Measurements from ENCODE around the gene PHAF1. TPM values are rescaled to one million over a fixed set of nuclear protein-coding genes. Genes with fewer than 3 reads are reported as not detected.

Gene PHAF1
- polyA plus RNA-seq, 2 donors = 8.8 to 9.9 TPM

DNA sequence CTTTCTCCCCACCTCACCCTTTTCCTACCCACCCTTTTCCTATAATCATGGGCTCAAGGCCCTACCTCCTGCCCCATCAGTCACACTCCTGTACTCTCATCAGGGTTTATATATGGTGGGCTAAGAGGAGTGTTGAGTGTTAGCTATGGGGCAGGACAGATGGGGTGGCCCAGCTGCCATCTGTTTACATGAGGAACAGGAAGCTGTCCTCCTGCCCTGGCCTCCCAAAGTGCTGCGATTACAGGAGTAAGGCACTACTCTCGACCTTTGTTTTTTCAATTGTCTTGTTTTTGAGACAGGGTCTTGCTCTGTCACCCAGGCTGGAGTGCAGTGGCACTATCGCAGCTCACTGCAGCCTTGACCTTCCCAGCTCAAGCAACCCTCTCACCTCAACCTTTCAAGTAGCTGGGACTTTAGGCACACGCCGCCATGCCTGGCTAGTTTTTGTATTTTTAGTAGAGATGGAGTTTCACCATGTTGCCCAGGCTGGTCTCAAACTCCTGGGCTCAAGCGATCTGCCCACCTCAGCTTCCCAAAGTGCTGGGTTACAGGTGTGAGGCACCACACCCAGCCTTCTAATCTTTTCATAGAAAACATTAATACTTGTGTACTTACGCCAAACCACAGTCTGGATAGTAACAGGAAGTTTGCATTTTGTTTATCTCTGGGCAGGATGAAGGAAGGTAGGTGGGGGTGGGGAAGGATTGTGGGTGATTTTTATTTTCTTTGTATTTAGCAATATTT is 48.3 kb downstream of the PHAF1 start:
- H3K36me3 ChIP-seq (ENCODE audit: control insufficient read depth in 2 of 2, insufficient read depth in 2 of 2, low read length in 1 of 2) = no peaks in the 10 kb centered on the region
- H3K27me3 ChIP-seq (ENCODE audit: control insufficient read depth in 1 of 2, insufficient read depth in 2 of 2, low read length in 2 of 2) = no peaks in the 10 kb centered on the region
- H3K4me3 ChIP-seq (ENCODE audit: low read depth in 1 of 2, low read length in 2 of 2) = no peak overlapping the region
- peak overlapping the region in 1 of 2 donors; percentile 24 for H3K27ac ChIP-seq (ENCODE audit: low read depth in 2 of 2, low read length in 1 of 2)
- H3K4me1 ChIP-seq (ENCODE audit: control insufficient read depth in 2 of 2, insufficient read depth in 2 of 2, low read length in 1 of 2) = peaks cover 0 to 31% of the 10 kb centered on the region in 2 donors
- no peaks in the 10 kb centered on the region for H3K9me3 ChIP-seq (ENCODE audit: control insufficient read depth in 2 of 2, insufficient read depth in 1 of 2, low read depth in 1 of 2, low read length in 1 of 2)
- 68 to 71% methylated on average over 7 of the region's 7 CpGs for WGBS, 2 donors

DNA sequence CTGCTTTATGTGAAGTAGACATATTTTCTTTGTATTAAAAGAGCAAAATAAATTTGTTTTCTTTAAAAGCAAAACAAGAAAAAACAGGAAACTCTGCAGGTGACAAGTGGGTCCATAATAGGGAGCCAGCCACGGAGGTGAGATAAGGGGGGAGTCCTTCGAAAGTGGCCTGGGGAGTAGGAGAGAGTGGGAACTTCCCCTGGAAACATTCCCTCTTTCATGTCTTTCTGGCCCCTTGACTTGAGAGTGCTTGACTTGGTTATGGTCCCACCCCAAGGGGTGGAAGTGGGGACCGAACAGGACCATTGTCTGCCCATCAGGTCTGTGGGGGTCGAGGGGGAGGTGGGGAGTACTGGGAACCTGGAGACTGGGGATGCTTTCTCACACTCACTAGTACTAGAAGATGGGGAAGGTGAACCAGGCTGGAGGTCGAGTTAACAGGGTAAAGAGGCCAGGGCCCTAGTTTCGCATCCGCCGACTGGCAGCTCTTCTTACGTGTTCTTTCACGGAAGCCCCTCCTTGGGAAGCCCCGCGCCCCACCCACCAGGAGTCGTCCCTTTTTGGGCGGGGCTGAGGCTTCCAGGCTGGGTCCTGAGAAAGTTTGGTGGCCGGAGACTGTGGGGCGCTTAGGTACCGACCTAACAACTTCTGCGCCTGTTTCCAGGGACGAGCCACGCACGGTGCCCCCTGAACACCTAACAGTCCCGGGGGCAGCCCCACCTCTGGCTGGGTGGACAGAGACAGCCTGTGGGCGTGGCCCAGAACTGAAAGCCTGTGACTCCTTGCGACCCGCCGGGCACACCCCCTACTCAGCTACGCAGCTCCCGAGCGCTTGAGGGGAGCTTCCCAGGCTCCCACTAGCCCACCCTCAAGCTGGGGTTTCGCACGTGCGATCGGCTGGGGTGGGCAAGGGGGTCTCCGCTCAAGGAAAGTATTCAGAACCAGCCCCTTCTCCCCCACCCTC is 49.2 kb downstream of the PHAF1 start:
- H3K27ac ChIP-seq (ENCODE audit: low read depth in 2 of 2, low read length in 1 of 2) = peak overlapping the region; percentile 83 to 88
- WGBS, 2 donors = 2 to 4% methylated on average over 34 of the region's 34 CpGs
- H3K36me3 ChIP-seq (ENCODE audit: control insufficient read depth in 2 of 2, insufficient read depth in 2 of 2, low read length in 1 of 2) = no peaks in the 10 kb centered on the region
- H3K4me1 ChIP-seq (ENCODE audit: control insufficient read depth in 2 of 2, insufficient read depth in 2 of 2, low read length in 1 of 2) = peaks cover 3 to 39% of the 10 kb centered on the region in 2 donors
- H3K9me3 ChIP-seq (ENCODE audit: control insufficient read depth in 2 of 2, insufficient read depth in 1 of 2, low read depth in 1 of 2, low read length in 1 of 2) = no peaks in the 10 kb centered on the region
- H3K27me3 ChIP-seq (ENCODE audit: control insufficient read depth in 1 of 2, insufficient read depth in 2 of 2, low read length in 2 of 2) = no peaks in the 10 kb centered on the region
- peak overlapping the region; percentile 83 to 90 for H3K4me3 ChIP-seq (ENCODE audit: low read depth in 1 of 2, low read length in 2 of 2)

DNA sequence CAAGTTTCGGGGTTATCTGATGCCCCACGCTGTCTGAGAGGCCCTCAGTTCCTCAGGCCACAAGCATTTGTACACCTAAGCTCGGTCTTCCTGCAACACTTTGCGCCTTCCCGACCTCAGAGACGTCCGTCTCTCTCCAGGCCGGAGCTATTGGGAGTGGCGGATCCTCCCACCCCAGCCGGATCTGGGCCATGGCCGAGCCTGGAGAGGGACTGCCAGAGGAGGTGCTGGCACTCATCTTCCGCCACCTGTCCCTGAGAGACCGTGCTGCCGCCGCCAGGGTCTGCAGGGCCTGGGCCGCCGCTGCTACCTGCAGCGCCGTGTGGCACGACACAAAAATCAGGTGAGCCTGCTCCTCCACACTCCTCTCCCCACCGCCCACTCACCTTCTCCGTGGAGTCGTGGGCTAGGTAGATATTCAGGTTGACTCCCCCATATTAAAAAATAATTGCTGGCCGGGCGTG is 51.9 kb downstream of the PHAF1 start:
- H3K27ac ChIP-seq (ENCODE audit: low read depth in 2 of 2, low read length in 1 of 2) = no peak overlapping the region
- WGBS, 2 donors = 45 to 62% methylated on average over 23 to 25 of the region's 25 CpGs
- H3K4me3 ChIP-seq (ENCODE audit: low read depth in 1 of 2, low read length in 2 of 2) = peak overlapping the region in 1 of 2 donors; percentile 90

DNA sequence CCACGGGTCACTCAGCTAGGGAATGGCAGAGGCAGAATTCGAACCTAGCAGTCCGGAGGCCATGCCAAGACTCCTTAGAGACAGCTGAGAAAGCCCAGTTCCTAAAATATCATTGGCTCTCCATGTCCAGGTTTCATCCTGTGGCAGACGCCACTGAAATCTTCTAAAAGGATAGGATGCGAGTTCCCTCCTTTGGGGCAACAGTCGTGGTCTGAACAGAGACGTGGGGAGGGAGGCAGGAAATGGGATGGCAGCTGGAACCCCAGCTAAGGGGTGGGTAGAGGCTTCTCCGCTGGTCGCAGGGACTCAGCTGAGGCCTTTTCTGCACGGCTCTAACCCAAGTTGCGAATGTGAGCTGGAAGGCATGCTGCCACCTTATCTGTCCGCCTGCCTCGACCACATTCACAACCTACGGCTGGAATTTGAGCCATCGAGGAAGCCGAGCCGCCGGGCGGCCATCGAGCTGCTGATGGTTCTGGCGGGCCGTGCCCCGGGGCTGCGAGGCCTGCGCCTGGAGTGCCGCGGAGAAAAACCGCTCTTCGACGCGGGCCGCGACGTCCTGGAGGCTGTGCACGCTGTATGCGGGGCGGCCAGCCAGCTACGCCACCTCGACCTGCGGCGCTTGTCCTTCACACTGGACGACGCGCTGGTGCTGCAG is 52.9 kb downstream of the PHAF1 start:
- WGBS, 2 donors = 31 to 32% methylated on average over 44 of the region's 44 CpGs
- Histone ChIP-seq H3K4me1 (ENCODE audit: control insufficient read depth in 2 of 2, insufficient read depth in 2 of 2, low read length in 1 of 2) (peaks cover 12 to 37% of the 10 kb centered on the region in 2 donors), H3K27ac (ENCODE audit: low read depth in 2 of 2, low read length in 1 of 2) (peak overlapping the region; percentile 26 to 79), H3K27me3 (ENCODE audit: control insufficient read depth in 1 of 2, insufficient read depth in 2 of 2, low read length in 2 of 2) (no peaks in the 10 kb centered on the region), H3K9me3 (ENCODE audit: control insufficient read depth in 2 of 2, insufficient read depth in 1 of 2, low read depth in 1 of 2, low read length in 1 of 2) (no peaks in the 10 kb centered on the region), H3K36me3 (ENCODE audit: control insufficient read depth in 2 of 2, insufficient read depth in 2 of 2, low read length in 1 of 2) (no peaks in the 10 kb centered on the region), H3K4me3 (ENCODE audit: low read depth in 1 of 2, low read length in 2 of 2) (peak overlapping the region; percentile 33 to 42)

More for the DNA sequence above, 51.9 kb downstream of the PHAF1 start:
- Histone ChIP-seq H3K4me1 (ENCODE audit: control insufficient read depth in 2 of 2, insufficient read depth in 2 of 2, low read length in 1 of 2) (peaks cover 12 to 37% of the 10 kb centered on the region in 2 donors), H3K27me3 (ENCODE audit: control insufficient read depth in 1 of 2, insufficient read depth in 2 of 2, low read length in 2 of 2) (no peaks in the 10 kb centered on the region), H3K9me3 (ENCODE audit: control insufficient read depth in 2 of 2, insufficient read depth in 1 of 2, low read depth in 1 of 2, low read length in 1 of 2) (no peaks in the 10 kb centered on the region), H3K36me3 (ENCODE audit: control insufficient read depth in 2 of 2, insufficient read depth in 2 of 2, low read length in 1 of 2) (no peaks in the 10 kb centered on the region)

DNA sequence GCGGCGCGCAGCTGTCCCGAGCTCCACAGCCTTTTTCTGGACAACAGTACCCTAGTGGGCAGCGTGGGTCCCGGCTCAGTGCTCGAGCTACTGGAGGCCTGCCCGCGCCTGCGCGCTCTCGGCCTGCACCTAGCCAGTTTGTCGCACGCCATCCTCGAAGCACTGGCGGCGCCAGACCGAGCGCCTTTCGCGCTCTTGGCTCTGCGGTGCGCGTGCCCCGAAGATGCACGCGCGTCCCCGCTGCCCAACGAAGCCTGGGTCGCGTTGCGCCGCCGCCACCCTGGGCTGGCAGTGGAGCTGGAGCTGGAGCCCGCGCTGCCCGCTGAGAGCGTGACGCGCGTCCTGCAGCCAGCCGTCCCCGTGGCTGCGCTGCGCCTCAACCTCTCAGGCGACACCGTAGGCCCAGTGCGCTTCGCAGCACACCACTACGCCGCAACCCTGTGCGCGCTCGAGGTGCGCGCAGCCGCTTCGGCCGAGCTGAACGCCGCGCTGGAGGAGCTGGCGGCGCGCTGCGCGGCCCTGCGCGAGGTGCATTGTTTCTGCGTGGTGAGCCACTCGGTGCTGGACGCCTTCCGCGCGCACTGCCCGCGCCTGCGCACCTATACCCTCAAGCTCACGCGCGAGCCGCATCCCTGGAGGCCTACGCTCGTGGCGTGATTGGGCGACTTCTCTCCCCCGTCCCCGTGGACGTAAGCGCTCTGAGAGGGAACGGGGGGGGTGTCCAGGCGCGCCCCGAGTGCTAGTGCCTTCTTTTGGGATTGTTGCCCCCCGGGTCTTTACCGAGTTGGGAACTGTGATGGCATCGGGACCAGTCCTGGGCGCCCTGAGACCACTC is 53.6 kb downstream of the PHAF1 start:
- Histone ChIP-seq H3K27ac (ENCODE audit: low read depth in 2 of 2, low read length in 1 of 2) (peak overlapping the region; percentile 26 to 79), H3K9me3 (ENCODE audit: control insufficient read depth in 2 of 2, insufficient read depth in 1 of 2, low read depth in 1 of 2, low read length in 1 of 2) (no peaks in the 10 kb centered on the region), H3K36me3 (ENCODE audit: control insufficient read depth in 2 of 2, insufficient read depth in 2 of 2, low read length in 1 of 2) (no peaks in the 10 kb centered on the region), H3K27me3 (ENCODE audit: control insufficient read depth in 1 of 2, insufficient read depth in 2 of 2, low read length in 2 of 2) (no peaks in the 10 kb centered on the region), H3K4me1 (ENCODE audit: control insufficient read depth in 2 of 2, insufficient read depth in 2 of 2, low read length in 1 of 2) (peaks cover 12 to 33% of the 10 kb centered on the region in 2 donors), H3K4me3 (ENCODE audit: low read depth in 1 of 2, low read length in 2 of 2) (peak overlapping the region; percentile 33 to 42)
- 2 to 19% methylated on average over 89 to 99 of the region's 99 CpGs for WGBS, 2 donors

DNA sequence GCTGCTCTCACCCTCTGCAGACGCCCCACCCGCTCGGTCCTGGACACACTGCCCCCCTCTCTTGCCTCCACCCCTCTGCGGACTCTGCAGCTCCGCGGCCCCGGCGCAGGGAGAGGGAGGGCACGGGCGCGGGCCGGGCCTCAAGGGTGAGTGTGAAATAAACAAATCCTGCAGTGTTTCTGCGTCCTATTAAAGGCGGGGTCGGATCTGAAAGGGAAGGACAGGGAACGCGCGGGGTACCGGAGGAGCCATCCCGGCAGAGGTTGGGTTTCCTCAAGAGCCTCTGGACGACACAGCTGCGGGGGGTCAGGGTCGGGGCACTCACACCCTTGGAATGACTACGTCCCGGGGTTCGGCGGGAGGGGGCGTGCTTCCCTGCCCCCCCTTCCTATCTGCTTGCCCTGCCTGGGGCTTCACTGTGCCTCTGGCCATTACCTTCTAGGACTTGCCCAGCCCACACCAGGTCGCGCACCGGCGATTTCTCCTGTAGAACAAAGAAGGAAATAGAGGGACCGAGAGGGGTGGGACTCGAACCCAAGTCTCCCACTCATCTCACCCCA is 54.3 kb downstream of the PHAF1 start:
- Histone ChIP-seq H3K36me3 (ENCODE audit: control insufficient read depth in 2 of 2, insufficient read depth in 2 of 2, low read length in 1 of 2) (peaks cover 0 to 3% of the 10 kb centered on the region in 2 donors), H3K4me3 (ENCODE audit: low read depth in 1 of 2, low read length in 2 of 2) (peak overlapping the region; percentile 33 to 42), H3K9me3 (ENCODE audit: control insufficient read depth in 2 of 2, insufficient read depth in 1 of 2, low read depth in 1 of 2, low read length in 1 of 2) (no peaks in the 10 kb centered on the region), H3K27ac (ENCODE audit: low read depth in 2 of 2, low read length in 1 of 2) (peak overlapping the region; percentile 65 to 79), H3K27me3 (ENCODE audit: control insufficient read depth in 1 of 2, insufficient read depth in 2 of 2, low read length in 2 of 2) (no peaks in the 10 kb centered on the region), H3K4me1 (ENCODE audit: control insufficient read depth in 2 of 2, insufficient read depth in 2 of 2, low read length in 1 of 2) (peaks cover 12 to 30% of the 10 kb centered on the region in 2 donors)
- WGBS, 2 donors = 2 to 3% methylated on average over 27 to 34 of the region's 34 CpGs

DNA sequence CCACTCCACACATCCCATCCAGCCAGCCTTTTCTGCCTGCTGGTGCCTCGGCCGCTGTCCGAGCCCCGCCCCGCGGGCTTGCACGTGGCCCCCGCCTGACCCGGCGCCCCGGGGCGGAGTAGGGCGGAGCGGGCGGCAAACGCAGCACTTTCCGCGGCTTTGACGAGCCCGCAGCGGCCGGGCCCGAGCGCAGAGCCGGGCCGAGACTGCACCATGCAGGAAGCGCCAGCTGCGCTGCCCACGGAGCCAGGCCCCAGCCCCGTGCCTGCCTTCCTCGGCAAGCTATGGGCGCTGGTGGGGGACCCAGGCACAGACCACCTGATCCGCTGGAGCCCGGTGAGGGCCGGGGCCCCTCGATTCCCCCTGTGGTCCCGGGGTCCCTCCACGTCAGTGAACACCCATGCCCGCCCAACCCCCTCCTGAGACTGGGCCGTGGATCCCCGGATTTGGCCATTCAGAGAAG is 54.9 kb downstream of the PHAF1 start, which contains the start of gene HSF4:
HSF4 (plus strand) TSS at position 147 of the 463 bp plus-strand sequence; CDS start at position 214, 67 bp downstream.
- H3K27me3 ChIP-seq (ENCODE audit: control insufficient read depth in 1 of 2, insufficient read depth in 2 of 2, low read length in 2 of 2) = no peaks in the 10 kb centered on the region
- H3K9me3 ChIP-seq (ENCODE audit: control insufficient read depth in 2 of 2, insufficient read depth in 1 of 2, low read depth in 1 of 2, low read length in 1 of 2) = no peaks in the 10 kb centered on the region
- peak within 1 kb of the TSS; percentile 65 to 79 for H3K27ac ChIP-seq (ENCODE audit: low read depth in 2 of 2, low read length in 1 of 2)
- H3K4me1 ChIP-seq (ENCODE audit: control insufficient read depth in 2 of 2, insufficient read depth in 2 of 2, low read length in 1 of 2) = peaks cover 12 to 32% of the 10 kb centered on the region in 2 donors
- H3K36me3 ChIP-seq (ENCODE audit: control insufficient read depth in 2 of 2, insufficient read depth in 2 of 2, low read length in 1 of 2) = peaks cover 0 to 3% of the 10 kb centered on the region in 2 donors
- peak within 1 kb of the TSS; percentile 33 to 42 for H3K4me3 ChIP-seq (ENCODE audit: low read depth in 1 of 2, low read length in 2 of 2)
- 1 to 5% methylated on average over 34 to 41 of the region's 41 CpGs for WGBS, 2 donors

All from esophagus (tissue), 2 donors.